PC-9 (cell line): ENCODE measurements around the gene RETN. TPM values are rescaled to one million over a fixed set of nuclear protein-coding genes. Genes with fewer than 3 reads are reported as not detected.

Experiments
- BruUV-seq: library from RNA; stranded (reverse); fragments of 400-500 nt; replicated peaks from 2 replicates; lab custom pipeline; 2021; lab: Mats Ljungman, UMichigan
- CTCF ChIA-PET: fragments of 300-600 bp; sonication (Branson Sonifier 250); formaldehyde crosslinking; loops from one replicate; lab custom pipeline; 2022; ENCODE audit warnings: antibody characterized with exemption; lab: Charles Lee
- POLR2A ChIA-PET: fragments of 300-600 bp; sonication (Branson Sonifier 250); formaldehyde crosslinking; loops from one replicate; lab custom pipeline; 2022; ENCODE audit warnings: antibody characterized with exemption; ENCODE audit not compliant: unreplicated experiment; lab: Charles Lee
- DNase-seq, 2 experiments: peaks; one replicate each; pipeline versions ENCODE4 v3.0.0 to v3.0.0-alpha.2; 2015 to 2022; ENCODE audit warnings: mixed read lengths in 1 of 2
- H2AFZ ChIP-seq: fragments of 200-600 bp; sonication (generic); 2 replicates; pipeline ENCODE4 v1.8.1; 2017; ENCODE audit warnings: antibody characterized with exemption
- H3F3A ChIP-seq: fragments of 200-600 bp; sonication (generic); 2 replicates; pipeline ENCODE4 v1.8.1; 2017; ENCODE audit warnings: antibody characterized with exemption, mild to moderate bottlenecking, low read depth; ENCODE audit not compliant: insufficient read depth
- H3K27ac ChIP-seq: fragments of 200-600 bp; sonication (generic); 2 replicates; pipeline ENCODE4 v1.6.1; 2016; ENCODE audit warnings: mixed run types
- H3K27me3 ChIP-seq: fragments of 200-600 bp; sonication (generic); 2 replicates; pipeline ENCODE4 v1.6.1; 2016; ENCODE audit warnings: low read depth, mixed run types; ENCODE audit not compliant: insufficient read depth
- H3K36me3 ChIP-seq: fragments of 200-600 bp; sonication (generic); 2 replicates; pipeline ENCODE4 v1.6.1; 2016; ENCODE audit warnings: low read depth, mixed run types
- H3K4me1 ChIP-seq: fragments of 200-600 bp; sonication (generic); replicated peaks from 2 replicates; pipeline ENCODE4 v1.6.1; 2016; ENCODE audit warnings: mixed run types; ENCODE audit not compliant: insufficient read depth
- H3K4me2 ChIP-seq: fragments of 200-600 bp; sonication (generic); 2 replicates; pipeline ENCODE4 v1.6.1; 2017; ENCODE audit warnings: mixed run types
- H3K4me3 ChIP-seq: fragments of 200-600 bp; sonication (generic); 2 replicates; pipeline ENCODE4 v1.6.1; 2016; ENCODE audit warnings: mixed run types
- H3K79me2 ChIP-seq: fragments of 200-600 bp; sonication (generic); 2 replicates; pipeline ENCODE4 v1.6.1; 2017; ENCODE audit warnings: low read depth, mixed run types
- H3K9me2 ChIP-seq: fragments of 200-600 bp; sonication (generic); 2 replicates; pipeline ENCODE4 v1.8.1; 2017; ENCODE audit warnings: mild to moderate bottlenecking; ENCODE audit not compliant: insufficient read depth
- H3K9me3 ChIP-seq: fragments of 200-600 bp; sonication (generic); 2 replicates; pipeline ENCODE4 v1.8.1; 2016; ENCODE audit warnings: low read depth; ENCODE audit not compliant: insufficient read depth
- H4K20me1 ChIP-seq: fragments of 200-600 bp; sonication (generic); 2 replicates; pipeline ENCODE4 v1.8.1; 2017; ENCODE audit not compliant: insufficient read depth
- CTCF ChIP-seq: fragments of 200-600 bp; sonication (generic); conservative IDR thresholded peaks from 2 replicates; pipeline ENCODE4 v1.6.1; 2017; ENCODE audit warnings: mixed run types, antibody characterized with exemption, mild to moderate bottlenecking, moderate library complexity
- EZH2 ChIP-seq: fragments of 200-600 bp; sonication (generic); IDR thresholded peaks from 2 replicates; pipeline ENCODE4 v1.8.0; 2017; ENCODE audit warnings: antibody characterized with exemption, low read depth
- intact Hi-C: fragments of 100-400 bp; cut with micrococcal nuclease; formaldehyde crosslinking; loops from one replicate; pipeline ENCODE4 v1.10.0; 2022; ENCODE audit not compliant: unreplicated experiment
- total RNA-seq: library from RNA; stranded (reverse); gene quantifications from 2 replicates; pipeline ENCODE4 v1.2.3, GENCODE V29; 2021

Gene RETN
- total RNA-seq, 1 experiment from 2014 or later: not detected

GRCh38 chr19:7648265-7649014, 20.4 kb upstream of the RETN start:
- Histone ChIP-seq H3K9me2 (no peaks in the 10 kb centered on the region), H3K4me1 (peaks cover 13% of the 10 kb centered on the region), H4K20me1 (no peaks in the 10 kb centered on the region), H3K27ac (no peak overlapping the region), H3K4me3 (no peak overlapping the region), H3F3A (peaks cover 26% of the 10 kb centered on the region), H3K79me2 (no peaks in the 10 kb centered on the region), H2AFZ (no peak overlapping the region), H3K36me3 (no peaks in the 10 kb centered on the region), H3K27me3 (no peaks in the 10 kb centered on the region), H3K9me3 (no peaks in the 10 kb centered on the region), H3K4me2 (no peak overlapping the region)
- no peak for DNase-seq
- ChIA-PET CTCF (no interaction called here), POLR2A (interaction anchor here (0.6 kb wide), 1 partner anchor 55 kb away, joined by 5 read pairs; no protein-coding TSS in a partner anchor)
- no TSS peak for BruUV-seq
- intact Hi-C loops: no loop called here
- TF ChIP-seq CTCF (no peak), EZH2 (no peak)

DNA sequence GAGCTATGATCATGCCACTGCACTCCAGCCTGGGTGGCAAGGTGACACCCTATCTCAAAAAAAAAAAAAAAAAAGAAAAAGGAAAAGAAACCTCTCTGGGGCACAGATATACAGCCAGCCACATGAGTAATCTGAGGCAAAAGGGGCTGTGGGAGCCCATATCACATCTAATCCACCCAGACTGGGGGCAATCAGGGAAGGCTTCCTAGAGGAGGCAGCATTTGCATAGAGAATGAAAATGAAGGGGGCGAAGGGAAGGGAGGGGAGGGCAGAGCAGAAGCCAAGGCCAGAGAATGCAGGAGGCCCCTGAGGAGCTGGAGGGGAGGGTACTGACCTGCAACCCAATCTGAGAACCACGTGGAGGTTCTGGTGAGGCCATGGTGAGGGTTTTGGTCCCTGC, 18.7 kb upstream of the RETN start:
- Histone ChIP-seq H3K27me3 (no peaks in the 10 kb centered on the region), H3K4me1 (peaks cover 26% of the 10 kb centered on the region), H3K9me2 (no peaks in the 10 kb centered on the region), H3K36me3 (no peaks in the 10 kb centered on the region), H3K9me3 (no peaks in the 10 kb centered on the region), H2AFZ (no peak overlapping the region), H3K27ac (no peak overlapping the region), H4K20me1 (no peaks in the 10 kb centered on the region), H3K4me3 (no peak overlapping the region), H3K79me2 (no peaks in the 10 kb centered on the region), H3K4me2 (no peak overlapping the region), H3F3A (peaks cover 28% of the 10 kb centered on the region)
- ChIA-PET POLR2A (no interaction called here), CTCF (no interaction called here)
- no TSS peak for BruUV-seq
- TF ChIP-seq EZH2: no peak
- no peak for TF ChIP-seq CTCF
- DNase-seq: no peak
- intact Hi-C loops: no loop called here

DNA sequence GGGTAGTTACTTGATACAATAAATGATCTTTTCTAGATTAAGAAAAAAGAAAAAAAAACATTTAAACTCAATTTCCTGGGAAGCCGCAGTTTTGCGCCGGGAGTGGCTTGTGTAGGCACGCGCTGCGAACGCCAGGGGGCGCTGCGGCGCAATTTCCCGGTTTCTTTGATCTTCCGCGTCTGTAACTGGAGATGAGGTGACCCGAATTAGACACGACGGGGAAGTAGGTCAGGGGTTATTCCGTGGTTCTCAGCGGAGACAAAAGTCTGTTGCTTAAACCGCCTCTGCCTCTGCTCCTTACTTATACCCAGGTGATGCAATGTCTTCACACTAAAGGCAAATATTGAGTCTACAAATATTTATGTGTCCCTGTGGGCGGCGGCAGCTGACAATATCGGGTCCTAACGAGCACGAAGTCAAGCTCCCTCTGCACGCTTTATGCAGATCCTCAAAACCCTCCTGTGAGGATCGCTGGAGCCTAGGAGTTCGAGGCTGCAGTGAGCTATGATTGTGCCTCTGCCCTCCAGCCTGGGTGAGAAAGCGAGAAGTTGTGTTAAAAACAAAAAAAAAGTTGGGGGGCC, 16.7 kb upstream of the RETN start:
- no peaks in the 10 kb centered on the region for H3K36me3 ChIP-seq
- H4K20me1 ChIP-seq: no peaks in the 10 kb centered on the region
- peak; percentile 91 to 98 for DNase-seq
- H3K27ac ChIP-seq: peak overlapping the region; percentile 73
- H3K27me3 ChIP-seq: no peaks in the 10 kb centered on the region
- no TSS peak for BruUV-seq
- no peaks in the 10 kb centered on the region for H3K9me3 ChIP-seq
- H3K79me2 ChIP-seq: no peaks in the 10 kb centered on the region
- ChIA-PET CTCF (interaction anchor here (0.6 to 1.0 kb wide), 2 partner anchors 23 to 29 kb away, joined by 3 to 6 read pairs; partner anchors contain the start of genes PET100, TRAPPC5 and XAB2), POLR2A (interaction anchor here (0.7 kb wide), 1 partner anchor 108 kb away, joined by 8 read pairs; no protein-coding TSS in a partner anchor)
- H2AFZ ChIP-seq: no peak overlapping the region
- H3F3A ChIP-seq: peaks cover 28% of the 10 kb centered on the region
- peak overlapping the region; percentile 25; the same call in 1 of the 2 replicates for H3K4me3 ChIP-seq
- H3K9me2 ChIP-seq: no peaks in the 10 kb centered on the region
- H3K4me2 ChIP-seq: peak overlapping the region; percentile 74
- H3K4me1 ChIP-seq: peaks cover 26% of the 10 kb centered on the region
- intact Hi-C loops: loop anchor here (1.0 kb wide), 1 partner anchor 147 kb away; no protein-coding TSS in a partner anchor
- TF ChIP-seq CTCF (peak; percentile 99), EZH2 (no peak)
